Suprapubic skin (tissue), 3 donors: ENCODE data around the gene LAMC3.
A peak's percentile ranks its signal among the peaks of the same experiment; 100 is the strongest.

Experiments
- CTCF ChIP-seq, 2 donors: fragments of 200-600 bp in 1 of 2; fragments of 450-650 bp in 1 of 2; sonication (generic) in 1 of 2; IDR thresholded peaks; one replicate each; pipeline ENCODE4 v1.5.1; 2016 to 2019; ENCODE audit warnings: antibody characterized with exemption in 2 of 2, mild to moderate bottlenecking in 1 of 2, moderate library complexity in 1 of 2
- POLR2A ChIP-seq, 2 donors: fragments of 450-650 bp; IDR thresholded peaks; one replicate each; pipeline ENCODE4 v1.6.1; 2017; ENCODE audit warnings: antibody characterized with exemption in 2 of 2, mild to moderate bottlenecking in 2 of 2, moderate library complexity in 2 of 2

DNA sequence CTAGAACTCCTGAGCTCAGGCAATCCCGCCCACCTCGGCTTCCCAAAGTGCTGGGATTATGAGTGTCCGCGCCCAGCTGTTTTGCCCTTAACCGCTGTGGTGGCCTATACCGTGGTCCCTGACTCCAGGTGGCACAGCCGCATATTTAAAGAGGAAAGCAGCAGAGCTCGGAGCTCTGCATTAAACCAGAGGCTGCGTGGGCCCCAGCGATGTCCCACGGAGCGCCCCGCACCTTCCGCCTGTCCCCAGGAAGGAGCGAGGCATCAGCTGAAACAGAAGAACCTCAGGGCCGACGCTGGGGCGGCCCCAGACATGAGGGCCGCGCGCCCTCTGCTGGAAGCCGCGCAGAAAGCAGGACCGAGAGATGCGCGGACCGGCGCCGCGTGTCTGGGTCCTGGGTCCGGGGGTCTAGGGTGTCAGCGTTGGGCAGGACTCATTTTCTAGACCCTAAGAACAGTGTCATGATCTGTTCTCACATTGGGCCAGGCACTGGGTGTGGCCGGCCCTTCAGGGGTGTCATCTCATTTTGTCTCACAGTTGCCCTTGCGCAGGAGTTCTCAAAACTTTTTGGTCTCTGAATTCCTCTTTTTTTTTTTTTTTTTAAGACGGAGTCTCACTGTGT lies 37.7 kb downstream of the LAMC3 start:
- no peak for TF ChIP-seq POLR2A (IDR thresholded peaks at IDR 0.05)
- peak; percentile 60 to 90 for TF ChIP-seq CTCF (IDR thresholded peaks at IDR 0.05)
